Urinary bladder (tissue), 4 donors: ENCODE measurements around the gene DOK7. TPM values are rescaled to one million over a fixed set of nuclear protein-coding genes. Genes with fewer than 3 reads are reported as not detected.

Experiments used
- DNase-seq: peaks from one replicate; pipeline ENCODE4 v3.0.0-alpha.2; 2015; ENCODE audit errors: extremely low spot score
- H3K27ac ChIP-seq: one replicate; pipeline ENCODE4 v1.5.1; 2013; ENCODE audit warnings: low read depth, mild to moderate bottlenecking, moderate library complexity
- H3K36me3 ChIP-seq: one replicate; pipeline ENCODE4 v1.6.1; 2013; ENCODE audit warnings: mild to moderate bottlenecking, moderate library complexity; ENCODE audit not compliant: insufficient read depth
- H3K4me1 ChIP-seq: one replicate; pipeline ENCODE4 v1.6.1; 2013; ENCODE audit warnings: mild to moderate bottlenecking, moderate library complexity; ENCODE audit not compliant: insufficient read depth
- H3K4me3 ChIP-seq: one replicate; pipeline ENCODE4 v1.5.1; 2013; ENCODE audit warnings: low read depth, low read length
- WGBS: extraction: QIAGEN DNeasy Blood & Tissue Kit; methylation state at CpG from one replicate; pipeline ENCODE4 v1.1.7; 2013; 5-methylcytosine and 5-hydroxymethylcytosine counted together
- polyA plus RNA-seq: library from polyadenylated mRNA; stranded (reverse); fragments of 200-250 nt; gene quantifications from one replicate; pipeline ENCODE4 v1.2.3, GENCODE V29; 2013
- total RNA-seq: library from RNA; depleted of rRNA; stranded (reverse); fragments of >200 nt; gene quantifications from one replicate; pipeline ENCODE4 v1.2.3, GENCODE V29; 2014
- donor health status: healthy with polysubstance abuse.
- donor health status: healthy.

DOK7 gene
- total and polyA plus RNA-seq, 2 donors: 0.96 to 2.2 TPM

GRCh38 chr4:3467601-3468031, 4.5 kb downstream of the DOK7 start:
- Histone ChIP-seq H3K27ac (no peak overlapping the region), H3K4me1 (no peaks in the 10 kb centered on the region), H3K4me3 (no peak overlapping the region), H3K36me3 (no peaks in the 10 kb centered on the region)
- DNase-seq: no peak
- WGBS: 82% methylated on average over 15 of the region's 15 CpGs

DNA sequence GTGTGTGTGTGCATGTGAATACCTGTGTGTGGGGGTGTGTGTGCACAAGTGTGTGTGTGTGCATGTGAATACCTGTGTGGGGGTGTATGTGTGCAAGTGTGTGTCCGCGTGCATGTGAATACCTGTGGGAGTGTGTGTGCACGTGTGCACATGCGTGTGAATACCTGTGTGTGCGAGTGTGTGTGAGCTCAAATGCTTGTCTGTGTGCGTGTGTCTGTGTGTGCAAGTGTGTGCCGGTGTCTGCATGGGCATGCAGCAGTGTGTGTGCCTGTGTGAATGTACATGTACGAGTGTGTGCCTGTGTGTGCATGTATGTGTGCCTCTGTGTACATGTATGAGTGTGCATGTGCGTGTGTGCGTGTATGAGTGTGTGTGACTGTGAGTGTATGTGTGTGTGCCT, 5.0 kb downstream of the DOK7 start:
- no peak overlapping the region for H3K27ac ChIP-seq

GRCh38 chr4:3468804-3469203, 5.7 kb downstream of the DOK7 start:
- H3K36me3 ChIP-seq: no peaks in the 10 kb centered on the region
- WGBS: 98% methylated on average over 11 of the region's 11 CpGs
- H3K27ac ChIP-seq: no peak overlapping the region
- H3K4me3 ChIP-seq: no peak overlapping the region
- H3K4me1 ChIP-seq: no peaks in the 10 kb centered on the region
- no peak for DNase-seq

More for the DNA sequence above, 5.0 kb downstream of the DOK7 start:
- no peak for DNase-seq
- 97% methylated on average over 10 of the region's 10 CpGs for WGBS
- H3K4me3 ChIP-seq: no peak overlapping the region
- no peaks in the 10 kb centered on the region for H3K36me3 ChIP-seq
- no peaks in the 10 kb centered on the region for H3K4me1 ChIP-seq

DNA sequence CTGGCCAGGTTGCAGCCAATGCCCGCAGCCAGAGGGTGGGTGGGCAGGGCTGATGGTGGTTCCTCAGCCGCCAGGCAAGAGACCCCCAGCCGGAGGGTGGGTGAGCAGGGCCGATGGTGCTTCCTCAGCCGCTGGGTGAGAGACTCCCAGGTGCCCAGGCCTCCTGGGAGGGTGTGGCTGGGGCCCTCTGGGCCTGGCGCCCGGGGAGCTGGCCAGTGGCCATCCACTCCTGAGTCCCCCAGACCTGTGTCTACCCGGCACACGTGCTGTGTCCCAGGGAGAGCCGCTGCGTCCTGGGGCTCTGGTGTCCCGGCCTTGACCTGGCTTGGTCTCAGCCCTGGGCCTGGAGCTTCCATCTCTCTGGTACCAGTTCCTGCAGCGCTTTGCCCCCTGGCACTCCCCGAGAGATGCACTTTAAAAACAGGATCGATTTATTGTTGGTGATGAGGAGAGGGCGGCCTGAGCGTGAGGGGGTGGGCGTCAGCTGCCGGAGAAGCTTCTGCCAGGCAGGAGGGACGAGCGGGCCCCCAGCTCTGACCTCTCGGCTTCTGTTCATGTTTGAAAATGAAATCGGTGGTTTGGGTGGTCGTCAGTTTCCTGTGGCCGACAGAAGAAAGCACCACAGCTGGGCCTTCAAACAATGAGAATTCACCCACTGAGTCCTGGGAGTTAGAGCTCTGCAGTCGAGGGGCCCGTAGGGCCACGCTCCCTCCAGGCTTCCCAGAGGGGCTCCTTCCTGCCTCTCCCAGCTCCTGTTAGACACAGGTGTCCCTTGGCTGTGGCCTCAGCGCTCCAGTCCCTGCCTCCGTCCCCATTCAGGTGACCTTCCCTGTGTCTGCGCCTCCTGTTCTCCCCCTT, 6.5 kb downstream of the DOK7 start:
- 83% methylated on average over 31 of the region's 31 CpGs for WGBS
- H3K4me1 ChIP-seq: no peaks in the 10 kb centered on the region

DNA sequence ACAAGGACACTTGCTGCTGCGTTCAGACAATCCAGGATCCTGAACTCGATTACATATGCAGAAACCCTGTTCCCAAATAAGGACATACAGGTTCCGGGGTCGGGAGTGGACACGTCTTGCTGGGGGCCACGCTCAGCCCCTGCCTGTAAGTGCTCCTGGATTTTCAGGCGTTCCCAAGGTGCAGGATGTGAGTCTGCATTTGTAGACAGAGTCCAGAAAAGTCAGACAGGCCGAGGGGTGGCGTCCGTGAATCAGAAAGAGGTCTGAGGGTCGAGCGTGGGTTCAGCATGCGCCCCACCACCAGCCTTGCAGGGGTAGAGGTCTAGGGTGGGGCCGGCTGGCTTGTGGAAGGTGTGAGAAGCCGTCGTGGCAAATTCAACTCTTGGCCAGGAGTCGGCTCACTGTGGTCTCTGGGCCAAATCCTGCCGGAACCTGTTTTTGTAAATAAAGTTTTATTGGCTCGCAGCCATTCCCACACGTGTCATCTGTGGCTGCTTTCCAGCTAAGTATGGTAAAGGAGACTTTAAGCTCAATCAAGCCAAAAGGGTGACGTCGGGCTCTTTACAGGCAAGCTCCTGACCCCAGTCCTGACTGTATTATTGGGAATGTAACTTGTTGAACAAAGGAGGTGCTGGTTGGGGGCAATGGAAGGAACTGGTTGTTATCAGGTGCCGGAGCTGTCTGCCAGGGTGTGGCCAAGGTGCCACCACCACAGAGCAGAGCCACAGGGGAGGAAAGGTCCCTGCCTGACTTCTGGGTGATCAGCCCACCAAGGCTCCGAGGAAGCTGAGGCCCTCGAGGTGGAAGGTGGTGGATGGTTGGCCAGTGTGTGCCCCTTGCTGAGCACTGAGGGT, 7.4 kb downstream of the DOK7 start:
- Histone ChIP-seq H3K36me3 (no peaks in the 10 kb centered on the region), H3K4me1 (no peaks in the 10 kb centered on the region), H3K4me3 (no peak overlapping the region), H3K27ac (no peak overlapping the region)
- no peak for DNase-seq
- WGBS: 62% methylated on average over 25 of the region's 25 CpGs

More for the DNA sequence above, 6.5 kb downstream of the DOK7 start:
- Histone ChIP-seq H3K27ac (no peak overlapping the region), H3K4me3 (no peak overlapping the region), H3K36me3 (no peaks in the 10 kb centered on the region)
- DNase-seq: no peak

- WGBS: 96% methylated on average over 23 of the region's 23 CpGs
- no peak for DNase-seq
- Histone ChIP-seq H3K4me3 (no peak overlapping the region), H3K4me1 (no peaks in the 10 kb centered on the region), H3K27ac (no peak overlapping the region), H3K36me3 (no peaks in the 10 kb centered on the region)
Measured at GRCh38 chr4:3471098-3471760, 8.1 kb downstream of the DOK7 start.

DNA sequence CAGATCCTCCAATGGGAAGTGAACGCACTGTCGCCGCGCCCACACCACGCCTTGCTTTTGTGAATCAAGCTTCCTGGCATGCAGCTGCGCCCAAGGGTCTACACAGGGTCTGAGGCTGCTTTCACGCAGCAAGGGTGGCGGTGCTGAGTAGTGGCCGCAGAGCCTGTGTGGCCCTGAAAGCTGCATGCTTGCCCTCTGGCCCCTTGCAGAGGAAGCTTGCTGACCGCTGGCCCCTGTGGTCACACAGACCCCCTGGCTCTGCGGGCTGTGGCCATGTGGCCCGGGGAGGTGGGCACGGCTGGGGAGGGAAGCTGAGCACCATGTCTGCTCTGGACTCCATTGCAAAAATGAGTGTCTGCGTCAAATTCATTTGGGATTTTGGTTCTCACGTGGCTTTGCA, 8.8 kb downstream of the DOK7 start:
- Histone ChIP-seq H3K27ac (no peak overlapping the region), H3K4me1 (no peaks in the 10 kb centered on the region), H3K36me3 (no peaks in the 10 kb centered on the region), H3K4me3 (no peak overlapping the region)
- DNase-seq: no peak
- WGBS: 84% methylated on average over 15 of the region's 15 CpGs

DNA sequence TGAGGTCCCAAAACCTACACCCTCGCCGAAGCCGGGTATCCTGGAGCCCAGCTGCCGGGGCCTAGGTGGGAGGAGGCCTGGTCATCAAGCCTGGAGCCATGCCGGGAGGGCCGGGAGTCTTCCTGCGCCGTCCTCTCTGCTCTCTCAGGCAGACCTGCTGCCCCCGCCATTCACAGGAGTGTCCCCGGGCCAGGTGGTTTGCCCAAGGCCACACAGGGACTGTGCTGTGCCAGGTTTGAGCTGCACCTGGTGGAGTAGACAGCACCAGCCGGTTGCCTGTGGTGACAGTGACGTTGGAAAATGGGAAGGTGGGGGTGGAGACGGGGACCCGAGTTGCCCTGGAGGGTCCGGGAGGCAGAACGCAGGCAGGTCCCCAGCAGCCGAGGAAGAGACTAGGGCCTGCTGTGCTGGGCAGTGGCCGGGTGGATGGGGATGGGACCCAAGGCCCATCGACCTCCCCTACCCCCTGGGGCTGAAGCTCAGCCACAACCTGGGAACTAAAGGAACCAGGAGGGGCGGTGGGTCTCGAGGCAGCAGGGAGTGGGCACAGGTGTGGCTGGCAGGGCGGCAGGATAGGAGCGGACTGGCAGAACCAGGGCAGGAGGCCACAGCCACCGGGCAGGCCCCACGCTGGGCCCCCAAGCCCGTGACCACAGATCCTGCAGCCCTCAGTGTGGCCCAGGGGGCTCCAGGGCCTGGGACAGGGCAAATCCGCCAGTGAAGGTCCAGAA, 9.5 kb downstream of the DOK7 start:
- no peak for DNase-seq
- 94% methylated on average over 27 of the region's 27 CpGs for WGBS
- Histone ChIP-seq H3K4me3 (no peak overlapping the region), H3K27ac (no peak overlapping the region), H3K36me3 (no peaks in the 10 kb centered on the region), H3K4me1 (no peaks in the 10 kb centered on the region)

DNA sequence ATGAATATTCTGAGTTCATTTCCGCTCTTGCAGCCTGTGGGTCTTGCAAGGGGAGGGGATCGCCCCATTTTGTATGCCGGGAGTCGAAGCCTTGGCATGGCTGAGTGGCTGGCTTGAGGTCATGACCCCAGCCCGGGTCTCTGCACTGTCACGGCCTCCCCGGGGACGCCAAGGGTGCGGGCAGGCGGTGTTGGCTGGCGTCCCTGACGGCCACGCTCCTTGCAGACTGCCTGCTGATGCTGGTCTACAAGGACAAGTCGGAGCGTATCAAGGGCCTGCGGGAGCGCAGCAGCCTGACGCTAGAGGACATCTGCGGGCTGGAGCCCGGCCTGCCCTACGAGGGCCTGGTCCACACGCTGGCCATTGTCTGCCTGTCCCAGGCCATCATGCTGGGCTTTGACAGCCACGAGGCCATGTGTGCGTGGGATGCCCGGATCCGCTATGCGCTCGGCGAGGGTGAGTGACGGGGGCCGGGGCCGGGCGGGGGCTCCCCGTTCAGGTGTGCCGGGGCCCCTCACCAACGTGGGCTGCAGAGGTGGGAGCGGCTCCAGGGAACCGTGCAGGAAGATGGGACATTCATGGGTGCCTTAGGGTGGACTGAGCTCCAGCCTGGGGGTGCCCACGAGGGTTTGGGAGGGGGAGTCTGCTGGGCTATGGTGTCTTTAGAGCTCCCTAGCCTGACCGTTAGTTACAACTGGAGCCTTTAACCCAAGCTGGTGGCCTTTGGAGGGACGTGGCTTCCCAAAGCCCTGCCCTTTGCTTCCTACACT, 10.3 kb downstream of the DOK7 start:
- 83% methylated on average over 41 of the region's 41 CpGs for WGBS
- DNase-seq: no peak
- Histone ChIP-seq H3K4me1 (no peaks in the 10 kb centered on the region), H3K27ac (no peak overlapping the region), H3K36me3 (no peaks in the 10 kb centered on the region), H3K4me3 (no peak overlapping the region)

- WGBS: 83% methylated on average over 13 of the region's 13 CpGs
- no peak overlapping the region for H3K4me3 ChIP-seq
- H3K27ac ChIP-seq: no peak overlapping the region
- H3K36me3 ChIP-seq: no peaks in the 10 kb centered on the region
- DNase-seq: no peak
- H3K4me1 ChIP-seq: no peaks in the 10 kb centered on the region
Measured at GRCh38 chr4:3473996-3474765, 11.1 kb downstream of the DOK7 start.

DNA sequence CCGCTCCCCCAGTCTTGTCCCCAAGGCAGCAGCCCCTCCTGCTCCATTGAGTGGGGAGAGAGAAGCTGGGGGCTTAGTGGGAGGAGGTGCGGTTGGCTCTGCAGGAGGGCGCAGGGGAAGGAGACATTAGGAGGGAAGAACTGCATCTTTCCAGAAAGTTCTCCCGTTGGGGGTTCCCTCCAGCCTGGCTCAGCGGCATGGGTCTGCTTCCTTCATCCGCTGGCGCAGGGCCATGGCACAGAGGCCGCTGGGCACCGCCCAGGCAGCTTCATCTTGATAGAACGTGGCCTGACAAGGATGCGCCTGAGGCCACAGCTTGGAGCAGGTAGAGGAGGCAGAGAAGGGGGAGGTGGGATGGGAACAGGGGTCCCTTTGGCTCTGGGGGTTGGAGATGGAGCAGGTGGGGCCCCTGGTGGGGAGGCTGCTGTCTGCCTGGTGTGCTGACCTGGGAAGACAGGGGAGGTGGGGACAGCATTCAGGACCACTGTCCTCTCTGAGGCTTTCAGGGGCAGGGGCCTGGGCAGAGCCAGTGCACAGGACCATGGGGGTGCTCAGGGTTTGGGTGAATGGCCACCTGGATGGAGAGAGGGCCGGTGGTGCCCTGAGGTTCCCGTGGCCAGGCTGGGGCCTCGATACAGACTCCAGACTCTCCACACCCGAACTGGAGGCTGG, 12.1 kb downstream of the DOK7 start:
- Histone ChIP-seq H3K4me1 (no peaks in the 10 kb centered on the region), H3K36me3 (no peaks in the 10 kb centered on the region), H3K27ac (no peak overlapping the region), H3K4me3 (no peak overlapping the region)
- WGBS: 80% methylated on average over 15 of the region's 15 CpGs
- no peak for DNase-seq
